AG10803 (cell line): ENCODE measurements around the gene TYW1B.
"Not testable (repeated sequence)": the region's sequence is repeated elsewhere in the genome, so short reads cannot be mapped to it uniquely, and the experiment has no call there.

Experiments
- DNase-seq: peaks from one replicate; pipeline ENCODE4 v3.0.0; 2010; ENCODE audit warnings: low read depth
- H3K4me3 ChIP-seq: 2 replicates; pipeline ENCODE4 v1.5.1; 2011; ENCODE audit warnings: mild to moderate bottlenecking, low read length, control low read depth
- CTCF ChIP-seq: conservative IDR thresholded peaks from 2 replicates; pipeline ENCODE4 v1.5.1; 2011; ENCODE audit warnings: mild to moderate bottlenecking, low read length, control low read depth, inconsistent platforms

Gene TYW1B

GRCh38 chr7:72539702-72540101, 288.3 kb downstream of the TYW1B start:
- TF ChIP-seq CTCF = no peak
- no peak for DNase-seq
- no peak overlapping the region for H3K4me3 ChIP-seq

GRCh38 chr7:72538856-72539255, 289.1 kb downstream of the TYW1B start:
- no peak for DNase-seq
- H3K4me3 ChIP-seq = no peak overlapping the region
- TF ChIP-seq CTCF = no peak

- DNase-seq = no peak
- no peak for TF ChIP-seq CTCF
- H3K4me3 ChIP-seq = no peak overlapping the region
These were observed 289.9 kb downstream of the TYW1B start for GRCh38 chr7:72538147-72538546.

- DNase-seq, H3K4me3 ChIP-seq: not testable (repeated sequence)
These were observed 292.0 kb downstream of the TYW1B start for GRCh38 chr7:72536038-72536437.

- not testable (repeated sequence) for H3K4me3 ChIP-seq, DNase-seq
These were observed 297.0 kb downstream of the TYW1B start for GRCh38 chr7:72531048-72531447.
